ENCODE results near the gene EME2. TPM values are rescaled to one million over a fixed set of nuclear protein-coding genes. Genes with fewer than 3 reads are reported as not detected.

The EME2 gene
- total RNA-seq, 1 donor from 2014 or later: 6.8 TPM

DNA sequence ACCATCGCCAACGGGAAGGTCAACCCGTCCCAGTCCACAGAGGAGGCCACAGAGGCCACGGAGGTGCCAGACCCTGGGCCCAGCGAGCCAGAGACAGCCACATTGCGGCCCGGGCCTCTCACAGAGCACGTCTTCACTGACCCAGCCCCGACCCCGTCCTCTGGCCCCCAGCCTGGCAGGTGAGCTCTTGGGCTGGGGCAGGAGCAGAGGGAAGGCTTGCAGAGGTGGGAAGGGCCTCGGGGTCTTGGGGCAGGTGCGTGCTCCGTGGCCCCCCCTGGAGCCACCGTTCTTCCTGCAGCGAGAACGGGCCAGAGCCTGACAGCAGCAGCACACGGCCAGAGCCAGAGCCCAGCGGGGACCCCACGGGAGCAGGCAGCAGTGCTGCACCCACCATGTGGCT is 6.4 kb upstream of the EME2 start:
- no peak for ATAC-seq
- no peak for DNase-seq (ENCODE audit: low spot score)

DNA sequence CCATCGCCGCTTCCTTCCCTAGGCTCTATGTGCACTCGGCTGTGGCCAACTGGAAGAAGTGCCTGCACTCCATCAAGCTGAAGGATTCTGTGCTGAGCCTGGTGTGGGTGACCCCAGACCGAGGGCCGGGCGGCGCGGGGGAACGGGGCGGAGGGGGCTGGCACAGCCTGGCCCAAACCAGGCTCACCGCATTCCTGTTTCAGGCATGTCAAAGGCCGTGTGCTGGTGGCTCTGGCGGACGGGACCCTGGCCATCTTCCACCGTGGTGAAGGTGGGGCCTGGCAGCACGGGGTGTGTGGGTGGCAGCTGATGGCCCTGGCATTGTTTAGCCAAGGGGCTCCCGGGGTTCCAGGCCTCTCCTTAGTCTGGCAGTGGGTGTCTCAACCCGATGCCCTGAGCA is 5.9 kb upstream of the EME2 start:
- ATAC-seq (no peak), DNase-seq (ENCODE audit: low spot score) (no peak)

DNA sequence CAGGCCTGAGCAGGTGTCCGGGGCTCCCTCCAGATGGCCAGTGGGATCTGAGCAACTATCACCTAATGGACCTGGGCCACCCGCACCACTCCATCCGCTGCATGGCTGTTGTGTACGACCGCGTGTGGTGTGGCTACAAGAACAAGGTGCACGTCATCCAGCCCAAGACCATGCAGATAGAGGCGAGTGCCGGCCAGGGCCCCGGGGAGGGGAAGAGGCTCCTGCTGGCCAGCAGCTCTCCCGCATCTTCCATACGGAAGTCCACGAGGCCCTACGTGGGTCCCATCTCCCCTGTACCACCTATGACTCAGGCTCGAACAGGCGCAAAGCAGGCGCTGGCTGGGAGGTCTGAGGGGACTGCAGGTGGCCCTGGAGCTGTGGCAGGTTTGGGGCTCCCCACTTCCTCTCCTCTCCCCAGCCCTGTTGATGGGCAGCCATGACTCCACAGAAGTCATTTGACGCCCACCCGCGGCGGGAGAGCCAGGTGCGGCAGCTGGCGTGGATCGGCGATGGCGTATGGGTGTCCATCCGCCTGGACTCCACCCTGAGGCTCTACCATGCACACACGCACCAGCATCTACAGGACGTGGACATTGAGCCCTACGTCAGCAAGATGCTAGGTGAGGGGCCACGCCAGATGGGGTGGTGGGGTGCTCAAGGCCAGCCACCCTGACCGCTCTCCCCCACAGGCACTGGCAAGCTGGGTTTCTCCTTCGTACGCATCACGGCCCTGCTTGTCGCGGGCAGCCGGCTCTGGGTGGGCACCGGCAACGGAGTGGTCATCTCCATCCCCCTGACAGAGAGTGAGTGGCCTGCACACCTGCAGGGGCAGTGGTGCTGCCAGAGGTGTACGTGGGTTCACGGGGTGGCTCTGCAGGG is 5.3 kb upstream of the EME2 start:
- DNase-seq (ENCODE audit: low spot score) (no peak), ATAC-seq (no peak)

DNA sequence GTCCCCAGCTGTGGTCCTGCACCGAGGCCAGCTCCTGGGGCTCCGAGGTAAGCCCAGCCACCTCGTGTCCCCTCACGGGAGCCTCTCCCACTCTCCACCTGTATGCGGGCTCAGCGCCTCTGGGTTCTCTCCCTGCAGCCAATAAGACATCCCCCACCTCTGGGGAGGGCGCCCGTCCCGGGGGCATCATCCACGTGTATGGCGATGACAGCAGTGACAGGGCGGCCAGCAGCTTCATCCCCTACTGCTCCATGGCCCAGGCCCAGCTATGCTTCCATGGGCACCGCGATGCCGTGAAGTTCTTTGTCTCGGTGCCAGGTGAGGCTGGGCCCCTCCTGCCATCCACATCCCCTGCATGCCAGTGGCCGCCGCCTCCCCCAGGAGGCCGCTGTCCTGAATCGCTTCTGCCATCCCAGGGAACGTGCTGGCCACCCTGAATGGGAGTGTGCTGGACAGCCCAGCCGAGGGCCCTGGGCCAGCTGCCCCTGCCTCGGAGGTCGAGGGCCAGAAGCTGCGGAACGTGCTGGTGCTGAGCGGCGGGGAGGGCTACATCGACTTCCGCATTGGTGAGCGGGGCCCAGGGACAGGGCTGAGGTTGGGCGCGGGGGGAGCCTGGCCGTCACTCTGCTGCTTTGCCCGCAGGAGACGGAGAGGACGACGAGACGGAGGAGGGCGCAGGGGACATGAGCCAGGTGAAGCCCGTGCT is 4.4 kb upstream of the EME2 start:
- ATAC-seq (no peak), DNase-seq (ENCODE audit: low spot score) (no peak)

DNA sequence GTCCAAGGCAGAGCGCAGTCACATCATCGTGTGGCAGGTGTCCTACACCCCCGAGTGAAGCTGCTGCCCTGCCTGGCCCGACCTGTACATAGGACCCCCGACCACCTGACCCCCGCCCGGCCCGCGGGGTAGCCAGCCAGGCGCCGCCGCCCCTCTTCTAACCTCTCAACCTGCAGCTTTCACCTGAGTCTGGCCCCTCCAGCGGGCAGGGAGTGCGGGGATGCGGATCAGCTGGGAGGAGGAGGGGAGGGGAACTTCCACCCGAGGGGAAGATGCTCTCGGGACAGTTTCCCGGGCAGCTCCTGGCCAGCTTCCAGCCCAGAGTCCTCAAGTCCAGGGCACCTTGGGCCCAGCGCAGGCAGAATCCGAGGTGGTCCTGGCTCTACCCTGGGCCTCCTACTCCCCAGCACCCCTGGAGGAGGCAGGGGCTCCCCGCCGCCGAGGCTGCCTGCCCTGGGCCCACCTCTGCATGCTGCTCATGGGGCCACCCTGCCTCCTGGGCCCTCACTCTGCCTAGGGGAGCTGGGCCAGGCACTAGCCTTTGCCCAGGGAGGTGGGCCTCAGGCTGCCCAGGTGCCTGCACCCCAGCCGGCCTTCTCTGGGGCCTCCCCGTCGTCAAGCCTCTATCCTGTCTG is 3.7 kb upstream of the EME2 start:
- ATAC-seq: no peak

DNA sequence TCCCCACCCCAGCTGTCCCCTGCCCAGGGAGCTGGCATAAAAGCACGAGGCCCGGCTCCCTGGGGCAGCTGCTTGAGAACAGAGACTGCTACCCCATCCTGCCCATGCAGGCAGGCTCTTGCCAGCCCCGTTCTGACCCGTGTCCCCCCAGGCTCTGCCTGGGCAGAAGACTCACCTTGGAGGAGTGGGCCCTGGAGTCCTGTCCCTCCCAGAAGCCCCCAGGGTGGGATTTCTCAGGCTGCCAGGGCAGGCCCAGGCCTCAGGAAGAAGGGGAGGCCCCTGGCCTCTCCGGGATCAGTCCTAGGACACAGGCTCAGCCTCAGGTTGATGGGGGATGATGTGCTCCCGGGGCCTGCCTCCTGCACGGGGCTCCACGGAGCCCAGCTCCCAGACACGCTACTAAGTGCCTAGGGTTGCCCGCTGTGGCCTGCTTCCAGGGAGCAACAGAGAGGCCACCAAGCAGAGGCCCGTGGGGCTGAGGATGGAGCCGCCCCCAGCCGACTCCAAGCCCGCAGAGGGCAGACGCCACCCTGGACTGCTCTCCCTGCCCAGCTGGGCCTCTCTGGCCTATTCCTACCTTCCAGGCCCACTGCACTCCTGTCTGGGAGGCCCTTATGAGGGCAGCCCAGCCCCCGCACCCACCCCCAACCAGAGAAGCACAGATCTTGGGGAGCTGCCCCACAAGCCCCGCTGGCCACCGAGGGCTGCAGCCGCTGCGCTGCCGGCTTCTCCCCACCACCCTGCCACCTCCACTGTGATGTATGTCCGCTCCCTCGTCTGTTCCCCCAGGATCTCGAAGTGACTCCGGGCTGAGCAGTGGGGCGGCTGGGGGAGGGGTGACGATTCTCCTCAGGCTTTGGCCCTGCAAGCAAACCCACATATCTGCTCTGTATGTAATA is 3.0 kb upstream of the EME2 start:
- DNase-seq (ENCODE audit: low spot score): no peak
- no peak for ATAC-seq

More for the DNA sequence above, 3.7 kb upstream of the EME2 start:
- DNase-seq (ENCODE audit: low spot score): no peak

DNA sequence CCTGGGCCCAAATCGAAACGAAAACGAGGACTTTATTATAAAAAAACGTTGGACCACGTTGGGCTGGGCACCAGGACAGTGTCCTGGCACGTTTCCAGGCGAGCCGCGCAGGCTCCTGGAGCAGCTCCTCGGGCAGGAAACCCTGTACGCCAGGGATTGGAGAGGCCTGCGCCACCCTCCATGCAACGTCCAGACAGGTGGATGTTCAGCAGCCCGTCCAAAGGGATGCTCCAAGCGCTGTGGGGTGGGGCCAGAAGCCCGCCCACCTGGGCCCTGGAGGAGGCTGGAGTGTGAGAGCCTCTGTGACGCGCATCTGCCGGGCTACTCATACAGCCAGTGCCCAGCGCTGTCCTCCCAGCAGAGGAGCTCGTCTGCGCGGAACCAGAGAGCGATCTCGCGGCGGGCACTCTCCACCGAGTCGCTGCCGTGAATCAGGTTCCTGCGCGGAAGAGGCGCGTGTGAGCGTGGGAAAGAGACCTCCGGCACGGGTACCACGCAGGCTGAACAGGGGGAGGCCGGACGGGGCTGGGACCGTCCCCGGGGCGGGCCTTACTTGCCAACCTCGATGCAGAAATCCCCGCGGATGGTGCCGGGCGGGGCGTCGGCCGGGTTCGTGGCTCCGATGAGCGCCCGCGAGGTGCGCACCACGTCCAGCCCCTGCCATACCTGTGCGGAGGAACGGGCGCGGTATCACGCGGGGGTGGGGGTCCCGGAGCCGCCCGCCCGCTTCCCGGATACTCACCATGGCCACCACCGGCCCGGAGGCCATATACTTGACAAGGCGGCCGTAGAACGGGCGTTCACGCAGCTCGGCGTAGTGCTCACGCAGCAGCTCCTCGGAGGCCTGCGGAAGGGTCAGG is 2.1 kb upstream of the EME2 start:
- ATAC-seq (peak; percentile 21), DNase-seq (ENCODE audit: low spot score) (peak; percentile 79)

DNA sequence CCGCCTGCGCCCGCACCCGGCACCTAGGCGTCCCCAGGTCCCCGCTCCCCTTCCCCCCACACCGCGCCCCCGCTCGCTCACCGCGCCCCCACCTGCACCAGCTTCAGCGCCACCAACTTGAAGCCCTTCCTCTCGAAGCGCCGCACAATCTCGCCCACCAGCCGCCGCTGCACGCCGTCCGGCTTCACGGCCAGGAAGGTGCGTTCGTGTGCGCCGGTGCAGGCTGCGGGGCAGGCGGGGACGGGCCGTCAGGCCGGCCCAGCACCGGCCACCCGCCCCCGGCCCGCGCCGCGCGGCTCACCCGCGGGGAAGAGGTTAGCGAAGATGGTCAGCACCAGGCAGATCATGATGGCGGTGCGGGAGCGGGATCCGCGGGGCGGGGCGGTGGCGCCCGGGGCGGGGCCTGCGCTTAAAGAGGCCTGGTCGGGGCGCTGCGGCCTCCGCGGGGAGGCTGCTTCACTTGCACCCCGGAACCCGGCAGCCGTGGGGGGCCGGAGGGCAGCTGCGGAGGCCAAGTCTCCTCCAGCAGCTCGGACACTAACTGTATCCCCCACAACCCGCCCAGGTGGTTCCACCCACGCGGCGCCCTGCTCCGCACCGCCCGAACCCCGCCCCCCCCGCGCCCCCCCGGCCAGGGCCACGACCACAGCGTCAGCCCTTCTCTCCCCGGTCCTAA is 1.3 kb upstream of the EME2 start, which contains the start of gene NME3:
NME3 (minus strand) TSS at position 356 of the 676 bp plus-strand sequence; CDS start at position 347, 9 bp downstream.
- ATAC-seq (peak; percentile 54), DNase-seq (ENCODE audit: low spot score) (peak; percentile 82)

DNA sequence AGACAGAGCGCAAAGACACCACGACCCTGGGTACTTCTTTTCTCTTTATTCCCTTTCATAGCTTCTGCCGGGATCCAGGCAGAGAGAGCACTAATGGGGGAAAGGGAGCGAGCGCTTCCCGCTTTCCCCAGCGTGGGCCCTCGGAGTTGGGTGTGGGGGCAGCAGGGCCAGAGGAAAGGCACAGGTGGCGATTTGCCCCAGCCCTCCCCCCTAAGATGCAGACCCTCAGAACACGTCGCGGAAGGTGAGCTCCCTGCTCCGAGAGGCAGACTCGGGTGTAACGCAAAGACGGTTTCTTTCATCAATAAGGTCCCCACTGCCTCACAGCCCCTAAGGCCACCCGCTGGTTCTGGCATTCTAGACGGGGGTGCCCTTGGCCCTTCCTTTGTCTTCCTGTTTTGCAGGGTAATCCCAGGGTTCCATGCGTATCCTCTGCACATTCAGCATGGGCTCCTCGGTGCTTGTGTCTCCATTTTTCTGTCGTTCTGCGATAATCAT is 697 bp upstream of the EME2 start:
- peak; percentile 48 for DNase-seq (ENCODE audit: low spot score)
- ATAC-seq: no peak

DNA sequence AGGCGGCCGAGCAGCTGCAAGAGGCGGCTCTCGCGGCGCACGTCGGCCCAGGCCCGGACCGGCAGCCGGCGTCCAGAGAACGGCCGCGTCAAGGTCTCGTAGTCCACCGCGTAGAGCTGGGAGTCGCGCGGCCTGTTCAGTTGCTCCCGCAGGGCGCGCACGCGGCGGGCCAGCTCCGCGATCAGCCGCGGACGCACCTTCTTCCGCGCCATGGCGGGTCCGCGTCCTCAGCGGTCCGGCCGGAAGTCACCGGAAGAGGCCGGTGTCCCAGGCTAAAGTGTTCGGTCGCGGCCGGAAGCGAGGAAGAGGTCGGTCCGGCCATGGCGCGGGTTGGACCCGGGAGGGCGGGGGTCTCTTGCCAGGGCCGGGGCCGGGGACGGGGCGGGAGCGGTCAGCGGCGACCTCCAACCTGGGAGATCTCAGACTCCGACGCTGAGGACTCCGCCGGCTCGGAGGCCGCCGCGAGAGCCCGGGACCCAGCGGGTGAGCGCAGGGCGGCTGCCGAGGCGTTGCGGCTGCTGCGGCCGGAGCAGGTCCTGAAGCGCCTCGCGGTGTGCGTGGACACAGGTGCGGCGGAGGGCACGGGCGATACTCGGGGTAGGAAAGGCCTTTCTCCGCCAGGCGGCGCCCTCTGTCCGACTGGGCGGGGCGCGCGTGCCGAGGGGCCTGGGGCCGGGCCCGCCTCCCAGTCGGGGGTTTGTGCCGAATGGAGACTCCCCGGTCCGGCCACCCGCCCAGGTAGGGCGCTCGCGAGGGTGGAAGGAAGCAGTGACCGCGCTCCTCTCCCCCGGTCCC is 495 bp downstream of the EME2 start, which contains the start of gene MRPS34:
MRPS34 (minus strand) TSS at position 227 of the 795 bp plus-strand sequence; CDS start at position 212, 15 bp downstream.
- peak; percentile 72 for ATAC-seq
- peak; percentile 87 for DNase-seq (ENCODE audit: low spot score)

DNA sequence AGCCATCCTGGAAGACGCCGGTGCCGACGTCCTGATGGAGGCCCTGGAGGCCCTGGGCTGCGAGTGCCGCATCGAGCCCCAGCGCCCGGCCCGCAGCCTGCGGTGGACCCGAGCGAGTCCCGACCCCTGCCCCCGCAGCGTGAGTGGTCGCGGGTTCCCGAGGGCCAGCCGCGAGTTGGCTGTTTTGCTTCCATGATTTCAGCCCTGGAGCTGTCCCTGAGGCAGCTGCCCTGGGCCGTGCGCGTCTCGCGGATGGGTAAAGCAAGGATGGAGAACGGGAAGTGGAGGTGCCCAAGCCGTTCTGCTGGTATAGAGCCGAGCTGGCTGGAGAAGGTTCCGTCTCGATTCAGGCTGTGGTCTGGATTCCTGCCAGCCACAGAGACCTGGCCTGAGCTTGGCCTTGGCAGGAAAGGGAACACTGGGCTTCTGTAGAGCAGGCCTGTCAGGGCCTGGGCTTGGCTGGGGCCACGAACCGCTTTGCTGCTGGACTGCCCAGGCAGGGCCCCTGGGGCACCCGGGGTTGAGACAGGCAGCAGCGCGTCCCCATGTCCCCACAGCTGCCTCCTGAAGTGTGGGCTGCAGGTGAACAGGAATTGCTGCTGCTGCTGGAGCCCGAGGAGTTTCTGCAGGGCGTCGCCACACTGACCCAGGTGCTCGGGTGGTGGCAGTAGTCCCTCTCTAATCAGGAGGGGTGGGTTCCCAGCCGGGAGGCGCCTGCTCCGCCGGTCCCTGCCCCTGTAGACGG is 1.3 kb downstream of the EME2 start:
- peak; percentile 75 for DNase-seq (ENCODE audit: low spot score)
- peak; percentile 20 for ATAC-seq

DNA sequence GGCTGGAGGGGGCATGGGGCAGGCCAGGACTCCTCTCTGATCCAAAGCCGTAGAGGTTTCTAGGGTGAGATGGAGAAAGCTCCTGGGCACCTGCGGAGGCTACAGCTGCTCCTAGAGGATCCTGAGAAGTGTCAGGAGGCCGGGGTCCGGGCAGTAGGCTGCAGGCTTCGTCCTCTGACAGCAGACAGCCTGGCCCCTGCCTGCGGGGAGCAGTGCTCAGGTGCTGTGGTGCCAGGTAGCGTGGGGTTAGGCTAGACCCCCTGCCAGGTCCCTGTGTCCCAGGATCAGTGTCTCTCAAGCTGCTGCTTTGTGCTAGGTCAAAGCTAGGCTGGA is 1.8 kb downstream of the EME2 start:
- DNase-seq (ENCODE audit: low spot score) (no peak), ATAC-seq (no peak)

DNA sequence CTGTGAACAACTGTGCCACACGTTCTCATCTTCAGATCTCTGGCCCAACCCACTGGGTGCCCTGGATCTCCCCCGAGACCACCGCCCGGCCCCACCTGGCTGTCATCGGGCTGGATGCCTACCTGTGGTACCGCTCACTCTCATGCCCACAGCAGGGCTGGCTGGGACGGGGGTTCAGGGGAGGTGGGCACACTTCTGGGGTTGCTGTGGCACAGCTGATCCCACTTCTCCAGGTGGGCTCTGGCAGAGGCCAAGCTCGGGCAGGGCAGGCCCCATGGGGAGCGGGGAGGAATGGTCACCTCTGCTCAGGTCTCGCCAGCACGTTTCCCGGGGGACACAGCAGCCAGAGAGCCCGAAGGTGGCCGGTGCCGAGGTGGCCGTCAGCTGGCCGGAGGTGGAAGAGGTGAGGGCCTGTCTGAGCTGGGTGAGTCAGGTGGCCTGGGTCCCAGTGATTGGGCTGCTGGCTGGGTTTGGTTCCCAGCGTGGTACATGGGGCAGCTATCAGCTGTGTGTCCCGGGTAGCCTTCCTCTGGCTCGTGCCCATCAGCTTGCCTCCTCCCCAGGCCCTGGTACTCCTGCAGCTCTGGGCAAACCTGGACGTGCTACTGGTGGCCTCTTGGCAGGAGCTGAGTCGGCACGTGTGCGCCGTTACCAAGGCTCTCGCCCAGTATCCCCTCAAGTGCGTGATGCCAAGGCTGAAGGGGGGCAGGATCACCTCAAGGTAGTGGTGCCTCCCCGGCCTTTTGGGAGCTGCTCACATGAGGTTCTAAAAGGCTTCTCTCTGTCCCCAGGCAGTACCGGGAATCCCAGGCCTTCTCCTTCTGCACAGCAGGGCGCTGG is 2.6 kb downstream of the EME2 start:
- ATAC-seq (no peak), DNase-seq (ENCODE audit: low spot score) (no peak)

DNA sequence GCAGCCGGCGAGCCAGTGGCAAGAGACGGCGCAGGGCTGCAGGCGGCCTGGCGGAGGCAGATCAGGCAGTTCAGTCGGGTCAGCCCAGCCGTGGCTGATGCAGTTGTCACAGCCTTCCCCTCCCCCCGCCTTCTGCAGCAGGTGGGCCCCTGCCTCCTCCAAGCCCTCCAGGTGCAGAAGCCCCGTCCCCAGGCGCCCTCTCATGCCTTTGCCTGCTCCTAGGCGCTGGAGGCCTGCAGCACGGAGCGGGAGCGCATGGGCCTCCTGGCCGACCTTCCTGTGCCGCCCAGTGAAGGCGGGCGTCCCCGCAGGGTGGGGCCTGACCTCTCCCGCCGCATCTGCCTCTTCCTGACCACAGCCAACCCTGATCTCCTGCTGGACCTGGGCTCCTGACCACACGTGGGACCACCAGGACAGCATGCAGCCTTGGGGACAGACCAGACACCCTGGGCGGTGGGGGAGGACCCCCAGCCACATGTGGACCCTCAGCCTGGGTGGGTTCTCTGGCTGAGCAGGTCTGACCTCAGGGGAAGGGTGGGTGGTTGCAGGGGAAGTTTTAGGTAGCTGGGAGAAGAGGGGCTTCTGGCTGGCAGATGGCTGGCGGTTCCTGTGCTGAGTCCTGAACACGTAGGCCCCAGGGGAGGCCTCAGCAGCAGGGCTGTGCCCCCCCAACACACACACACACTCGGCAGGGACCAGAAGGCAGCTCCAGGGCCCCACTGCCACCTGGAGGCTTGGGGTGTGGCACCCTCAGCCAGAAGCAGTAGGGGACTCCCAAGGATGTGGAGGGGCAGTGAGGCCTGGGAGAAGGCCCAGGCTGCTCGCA is 3.4 kb downstream of the EME2 start:
- DNase-seq (ENCODE audit: low spot score): no peak
- ATAC-seq: no peak

DNA sequence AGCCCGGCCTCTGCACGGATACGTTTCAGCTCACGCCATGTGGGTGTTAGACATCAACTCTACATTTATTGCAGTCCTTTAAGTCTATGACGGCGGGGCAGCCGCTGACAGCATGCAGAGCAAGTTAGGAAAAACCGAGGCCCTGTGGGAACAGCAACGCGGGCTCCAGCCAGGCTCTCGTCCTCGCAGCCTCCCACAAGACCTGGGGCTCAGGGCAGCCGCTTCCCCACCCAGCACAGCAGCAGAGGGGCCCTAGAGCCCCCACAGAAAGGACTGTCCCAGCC is 4.0 kb downstream of the EME2 start:
- DNase-seq (ENCODE audit: low spot score): no peak
- ATAC-seq: no peak

DNA sequence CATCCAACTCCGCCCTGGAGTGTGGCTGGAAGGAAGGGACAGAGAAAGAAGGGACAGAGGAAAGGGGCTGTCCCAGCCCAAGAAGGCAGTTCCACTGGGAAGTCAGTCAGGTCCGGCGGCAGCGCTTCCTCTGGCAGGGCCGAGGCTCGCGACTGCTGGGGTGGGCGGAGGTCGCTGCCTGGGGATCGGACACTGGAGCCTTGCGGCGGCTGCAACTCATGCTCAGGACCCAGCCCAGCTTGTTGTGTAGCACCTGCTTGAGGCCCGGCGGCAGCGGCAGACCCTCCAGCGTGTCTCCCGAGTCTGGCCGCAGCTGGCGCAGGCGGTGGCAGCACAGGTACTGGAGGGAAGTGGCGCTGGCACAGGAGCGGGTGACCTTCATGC is 4.4 kb downstream of the EME2 start:
- ATAC-seq (no peak), DNase-seq (ENCODE audit: low spot score) (no peak)

Data from left lobe of liver (tissue), 2 donors.